AG09309 (cell line): ENCODE results near the gene SHISA4.

ENCODE experiments used
- DNase-seq: peaks from one replicate; pipeline ENCODE4 v3.0.0-alpha.2; 2010; ENCODE audit warnings: low read depth
- H3K4me3 ChIP-seq: 2 replicates; pipeline ENCODE4 v1.5.1; 2011; ENCODE audit warnings: mild to moderate bottlenecking, low read depth, low read length, moderate library complexity; ENCODE audit not compliant: control insufficient read depth
- TF ChIP-seq, protein P1 (sequence below): IDR thresholded peaks from 2 replicates; pipeline ENCODE4 v1.5.1; 2011; ENCODE audit warnings: mild to moderate bottlenecking, low read depth, low read length, inconsistent platforms; ENCODE audit not compliant: insufficient read depth, control insufficient read depth; ENCODE audit errors: missing control alignments

The SHISA4 gene

DNA sequence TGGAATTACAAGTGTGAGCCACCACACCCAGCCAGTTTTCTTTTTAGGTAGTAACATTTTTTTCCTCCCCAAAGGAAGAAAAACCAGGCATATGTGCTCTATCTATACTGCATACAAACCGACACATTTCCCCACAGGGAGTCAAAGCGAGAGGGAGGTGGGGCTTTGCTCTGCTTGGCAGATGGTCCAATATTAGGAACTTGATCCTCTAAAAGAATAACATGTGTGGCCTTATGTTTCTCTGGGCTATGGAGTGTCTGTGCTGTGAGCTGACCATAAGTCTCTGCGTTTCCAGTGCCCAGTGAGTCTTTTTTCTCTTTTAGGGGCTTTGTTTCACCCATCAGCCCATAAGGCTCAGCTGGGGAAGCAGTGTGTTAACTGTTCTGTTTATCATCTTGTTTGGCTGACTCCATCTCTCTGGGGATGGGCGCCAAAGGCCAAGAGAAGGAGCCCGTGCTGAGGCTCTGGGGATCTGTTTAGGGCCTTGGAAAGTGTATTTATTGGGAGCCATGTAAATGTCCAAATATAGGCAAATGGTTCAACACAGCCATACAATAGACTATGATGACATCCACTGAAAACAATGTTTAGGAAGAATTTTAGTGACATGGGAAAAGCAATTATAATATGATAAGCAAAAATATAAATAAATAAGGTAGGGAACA is 37.4 kb downstream of the SHISA4 start:
- TF ChIP-seq, protein P1, sequence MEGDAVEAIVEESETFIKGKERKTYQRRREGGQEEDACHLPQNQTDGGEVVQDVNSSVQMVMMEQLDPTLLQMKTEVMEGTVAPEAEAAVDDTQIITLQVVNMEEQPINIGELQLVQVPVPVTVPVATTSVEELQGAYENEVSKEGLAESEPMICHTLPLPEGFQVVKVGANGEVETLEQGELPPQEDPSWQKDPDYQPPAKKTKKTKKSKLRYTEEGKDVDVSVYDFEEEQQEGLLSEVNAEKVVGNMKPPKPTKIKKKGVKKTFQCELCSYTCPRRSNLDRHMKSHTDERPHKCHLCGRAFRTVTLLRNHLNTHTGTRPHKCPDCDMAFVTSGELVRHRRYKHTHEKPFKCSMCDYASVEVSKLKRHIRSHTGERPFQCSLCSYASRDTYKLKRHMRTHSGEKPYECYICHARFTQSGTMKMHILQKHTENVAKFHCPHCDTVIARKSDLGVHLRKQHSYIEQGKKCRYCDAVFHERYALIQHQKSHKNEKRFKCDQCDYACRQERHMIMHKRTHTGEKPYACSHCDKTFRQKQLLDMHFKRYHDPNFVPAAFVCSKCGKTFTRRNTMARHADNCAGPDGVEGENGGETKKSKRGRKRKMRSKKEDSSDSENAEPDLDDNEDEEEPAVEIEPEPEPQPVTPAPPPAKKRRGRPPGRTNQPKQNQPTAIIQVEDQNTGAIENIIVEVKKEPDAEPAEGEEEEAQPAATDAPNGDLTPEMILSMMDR, result no peak
- DNase-seq, result no peak
- no peak overlapping the region for H3K4me3 ChIP-seq

DNA sequence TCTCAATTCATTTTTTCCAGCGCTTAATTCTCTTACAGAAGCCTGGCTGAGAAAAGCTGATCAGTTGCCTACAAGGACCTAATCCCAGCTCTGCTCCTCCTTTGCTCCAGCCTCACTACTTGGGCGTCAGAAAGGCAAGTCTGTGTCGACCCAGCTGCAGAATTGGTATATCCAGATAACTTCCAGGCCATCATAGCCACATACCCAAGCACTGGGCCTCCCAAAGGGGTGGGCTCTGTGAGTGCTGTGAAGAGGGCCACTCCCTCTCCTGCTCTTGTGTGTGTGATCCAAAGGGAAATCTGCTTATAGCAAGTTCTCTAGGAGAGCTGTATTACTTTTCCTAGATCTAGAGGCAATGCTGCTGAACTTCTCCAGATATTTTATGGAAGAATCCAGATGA is 39.6 kb downstream of the SHISA4 start:
- no peak overlapping the region for H3K4me3 ChIP-seq
- no peak for DNase-seq
- TF ChIP-seq, protein P1, result no peak

DNA sequence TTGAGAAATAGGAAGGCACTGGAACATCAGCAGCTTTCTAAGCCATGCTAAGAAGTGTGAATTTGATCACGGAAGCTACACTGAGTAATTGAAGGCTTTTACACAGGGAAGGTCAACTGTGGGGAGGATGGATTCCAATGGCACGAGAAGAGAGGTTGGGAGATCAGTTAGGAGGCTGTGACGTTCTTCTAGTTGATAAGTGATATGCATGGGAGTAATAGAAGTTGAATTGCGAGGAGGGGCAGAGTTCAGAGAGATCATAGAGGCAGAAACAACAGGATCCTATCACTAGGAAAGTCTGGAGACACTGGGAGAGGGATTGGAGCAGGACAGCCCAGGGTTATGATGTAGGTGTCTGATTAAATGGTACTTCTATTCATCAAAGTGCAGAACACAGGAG is 41.4 kb downstream of the SHISA4 start:
- H3K4me3 ChIP-seq, result no peak overlapping the region
- DNase-seq, result no peak
- TF ChIP-seq, protein P1, result no peak

DNA sequence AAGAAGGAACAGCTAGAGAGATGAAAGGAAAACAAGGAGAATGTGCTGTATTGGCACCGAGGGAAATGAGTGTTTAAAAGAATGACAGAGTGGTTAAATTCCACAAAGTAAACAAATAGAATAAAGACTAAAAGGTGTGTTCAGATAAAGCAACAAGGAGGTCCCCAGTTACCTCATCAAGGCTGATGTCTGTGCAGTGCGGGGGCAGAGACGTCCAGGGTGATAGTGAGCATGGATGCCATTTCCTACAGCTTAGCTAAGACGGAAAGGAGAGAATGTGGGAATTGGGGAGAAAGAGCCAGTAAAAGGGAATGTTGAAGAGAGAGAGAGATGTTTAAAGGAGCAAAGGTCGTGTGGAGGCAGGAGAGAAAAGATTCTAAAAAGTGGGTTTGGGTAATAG is 42.1 kb downstream of the SHISA4 start:
- TF ChIP-seq, protein P1, result no peak
- no peak for DNase-seq
- H3K4me3 ChIP-seq, result no peak overlapping the region

DNA sequence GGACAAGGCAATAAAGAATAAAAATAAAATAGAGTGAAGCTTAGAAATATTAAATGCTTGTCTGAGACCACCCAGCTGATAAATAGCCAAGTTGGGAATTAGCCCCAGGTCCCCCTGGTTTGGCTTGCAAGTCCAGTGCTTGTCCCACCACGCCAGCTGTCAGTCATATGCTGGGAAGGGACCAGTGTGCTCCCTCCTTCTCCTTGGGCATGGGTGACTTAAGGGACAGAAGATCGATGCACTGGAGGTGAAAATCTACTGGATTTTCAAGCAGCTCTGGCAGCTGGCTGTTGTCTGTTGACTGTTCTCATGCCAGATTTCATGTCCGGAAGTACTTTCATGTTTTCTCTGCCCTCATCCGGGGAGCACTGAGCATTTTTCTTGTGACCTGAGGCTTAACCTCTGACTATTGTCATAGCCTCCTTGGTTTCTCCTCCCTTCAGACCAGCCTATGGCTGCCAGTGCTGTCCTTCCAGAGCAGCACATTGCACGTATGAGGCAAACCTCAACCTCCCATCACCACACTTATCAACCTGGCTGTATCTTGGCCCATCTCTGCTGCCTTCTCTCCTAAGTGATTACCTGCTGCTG is 45.2 kb downstream of the SHISA4 start:
- TF ChIP-seq, protein P1, result no peak
- no peak for DNase-seq
- no peak overlapping the region for H3K4me3 ChIP-seq

DNA sequence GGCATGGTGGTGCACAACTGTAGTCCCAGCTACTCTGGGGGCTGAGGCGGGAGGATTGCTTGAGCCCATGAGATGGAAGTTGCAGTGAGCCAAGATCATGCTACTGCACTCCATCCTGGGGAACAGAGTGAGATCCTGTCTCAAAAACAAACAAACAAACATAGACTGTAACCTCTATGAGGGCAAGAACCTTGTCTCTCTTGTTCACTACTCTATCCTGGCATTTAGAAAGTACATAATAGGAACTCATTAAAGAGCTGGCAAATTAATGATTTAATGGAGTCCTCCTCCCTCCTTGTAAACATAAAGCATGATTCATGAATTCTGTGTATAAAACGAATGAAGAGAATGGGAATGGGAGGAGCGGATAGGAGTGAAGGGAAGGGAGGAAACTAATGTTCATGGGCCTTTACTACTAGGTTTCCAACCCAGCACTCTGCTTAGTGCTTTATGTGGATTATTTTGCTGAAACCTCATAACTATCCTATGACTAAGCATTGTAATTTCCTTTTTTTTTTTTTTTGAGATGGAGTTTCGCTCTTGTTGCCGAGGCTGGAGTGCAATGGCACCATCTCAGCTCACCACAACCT is 49.0 kb downstream of the SHISA4 start:
- DNase-seq, result peak; percentile 59
- TF ChIP-seq, protein P1, result no peak
- H3K4me3 ChIP-seq, result no peak overlapping the region
